Astrocyte (in vitro differentiated cells and primary cell): ENCODE data around the gene EMC1. TPM values are rescaled to one million over a fixed set of nuclear protein-coding genes. Genes with fewer than 3 reads are reported as not detected.
"Not testable (repeated sequence)": the region's sequence is repeated elsewhere in the genome, so short reads cannot be mapped to it uniquely, and the experiment has no call there.

Experiments used
- DNase-seq: peaks from one replicate; pipeline ENCODE4 v3.0.0-alpha.2; 2010; ENCODE audit warnings: low read depth
- FAIRE-seq: peaks from 2 replicates; lab custom pipeline; 2011; peaks lifted over from hg19 to GRCh38; lab: Jason Lieb, UNC
- H2AFZ ChIP-seq: 2 replicates; pipeline ENCODE4 v1.6.0; 2012; ENCODE audit warnings: low read depth, low read length, inconsistent platforms
- H3K27ac ChIP-seq: 2 replicates; pipeline ENCODE4 v1.5.1; 2011; ENCODE audit warnings: low read depth, low read length, inconsistent platforms
- H3K27me3 ChIP-seq: 2 replicates; pipeline ENCODE4 v1.6.0; 2011; ENCODE audit warnings: low read length, inconsistent platforms; ENCODE audit not compliant: insufficient read depth
- H3K36me3 ChIP-seq: 2 replicates; pipeline ENCODE4 v1.5.1; 2011; ENCODE audit warnings: low read length, inconsistent platforms; ENCODE audit not compliant: insufficient read depth
- H3K4me1 ChIP-seq: 2 replicates; pipeline ENCODE4 v1.5.1; 2011; ENCODE audit warnings: low read length, inconsistent platforms; ENCODE audit not compliant: insufficient read depth
- H3K4me2 ChIP-seq: 2 replicates; pipeline ENCODE4 v1.6.0; 2012; ENCODE audit warnings: low read length, inconsistent platforms
- H3K4me3 ChIP-seq: 2 replicates; pipeline ENCODE4 v1.5.1; 2011; ENCODE audit warnings: low read depth, mild to moderate bottlenecking, low read length, inconsistent platforms; ENCODE audit not compliant: insufficient read depth
- H3K79me2 ChIP-seq: 2 replicates; pipeline ENCODE4 v1.6.0; 2012; ENCODE audit warnings: mild to moderate bottlenecking, low read length, inconsistent platforms; ENCODE audit not compliant: insufficient read depth
- H3K9ac ChIP-seq: 2 replicates; pipeline ENCODE4 v1.6.0; 2012; ENCODE audit warnings: mild to moderate bottlenecking, low read length, inconsistent platforms
- H3K9me3 ChIP-seq: 2 replicates; pipeline ENCODE4 v1.5.1; 2012; ENCODE audit warnings: low read depth, mild to moderate bottlenecking, low read length, inconsistent platforms; ENCODE audit not compliant: insufficient read depth
- H4K20me1 ChIP-seq: 2 replicates; pipeline ENCODE4 v1.6.0; 2012; ENCODE audit warnings: low read length, inconsistent platforms; ENCODE audit not compliant: insufficient read depth
- H3K27ac Mint-ChIP-seq: one replicate; pipeline ENCODE4 v1.8.0; 2021; ENCODE audit warnings: mild to moderate bottlenecking, mixed read lengths; ENCODE audit not compliant: unreplicated experiment
- H3K27me3 Mint-ChIP-seq: one replicate; pipeline ENCODE4 v1.8.0; 2021; ENCODE audit warnings: low read depth, mixed read lengths; ENCODE audit not compliant: unreplicated experiment
- H3K36me3 Mint-ChIP-seq: one replicate; pipeline ENCODE4 v1.8.0; 2021; ENCODE audit warnings: low read depth, mixed read lengths; ENCODE audit not compliant: unreplicated experiment
- H3K4me1 Mint-ChIP-seq: one replicate; pipeline ENCODE4 v1.8.0; 2021; ENCODE audit warnings: low read depth, mixed read lengths; ENCODE audit not compliant: unreplicated experiment
- H3K4me3 Mint-ChIP-seq: one replicate; pipeline ENCODE4 v1.8.0; 2021; ENCODE audit warnings: mild to moderate bottlenecking, moderate library complexity, mixed read lengths; ENCODE audit not compliant: unreplicated experiment
- H3K9me3 Mint-ChIP-seq: one replicate; pipeline ENCODE4 v1.8.0; 2021; ENCODE audit warnings: mild to moderate bottlenecking, mixed read lengths; ENCODE audit not compliant: unreplicated experiment
- EZH2 ChIP-seq: IDR thresholded peaks from 2 replicates; pipeline ENCODE4 v1.6.1; 2012; ENCODE audit warnings: mild to moderate bottlenecking, low read length, inconsistent platforms; ENCODE audit not compliant: insufficient read depth
- total RNA-seq: library from RNA; stranded (reverse); gene quantifications from 2 replicates; pipeline ENCODE4 v1.2.1, GENCODE V29; 2021
- TF ChIP-seq, protein P1 (sequence below): IDR thresholded peaks from 2 replicates; pipeline ENCODE4 v1.5.1; 2011; ENCODE audit warnings: low read depth, mild to moderate bottlenecking, inconsistent platforms, low read length, moderate library complexity; ENCODE audit not compliant: insufficient read depth

The EMC1 gene
- total RNA-seq, 1 donor from 2014 or later, result 89.3 TPM

DNA sequence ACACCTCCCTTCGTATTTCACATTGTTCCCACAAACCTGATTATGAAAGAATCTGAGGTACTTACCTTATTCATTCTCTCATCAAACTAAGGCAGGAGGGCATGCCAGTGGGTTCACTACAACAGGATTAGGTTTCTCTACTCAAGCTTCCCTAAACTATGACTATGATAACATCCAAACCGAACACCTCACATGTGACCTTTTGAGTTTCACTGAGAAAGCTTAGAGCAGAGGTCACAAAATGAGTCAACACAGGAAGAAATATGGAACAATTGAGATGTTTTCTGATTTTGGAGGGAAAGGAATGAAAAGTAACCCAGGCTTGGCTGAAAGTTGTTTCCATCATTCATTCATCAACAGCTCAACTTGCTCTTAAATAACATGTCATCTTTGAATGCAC is 65.3 kb downstream of the EMC1 start:
- Mint-ChIP-seq H3K4me1 (no peaks in the 10 kb centered on the region), H3K27me3 (no peaks in the 10 kb centered on the region), H3K27ac (no peak overlapping the region), H3K36me3 (peaks cover 26% of the 10 kb centered on the region), H3K9me3 (no peaks in the 10 kb centered on the region), H3K4me3 (no peak overlapping the region)
- FAIRE-seq, result no peak
- Histone ChIP-seq H3K9me3 (no peaks in the 10 kb centered on the region), H2AFZ (no peak overlapping the region), H3K4me2 (no peak overlapping the region), H3K4me1 (no peaks in the 10 kb centered on the region), H3K9ac (no peak overlapping the region), H3K4me3 (no peak overlapping the region), H3K36me3 (peaks cover 59% of the 10 kb centered on the region), H3K79me2 (peaks cover 11% of the 10 kb centered on the region), H3K27me3 (no peaks in the 10 kb centered on the region), H4K20me1 (peaks cover 46% of the 10 kb centered on the region), H3K27ac (no peak overlapping the region)
- TF ChIP-seq, protein P1, sequence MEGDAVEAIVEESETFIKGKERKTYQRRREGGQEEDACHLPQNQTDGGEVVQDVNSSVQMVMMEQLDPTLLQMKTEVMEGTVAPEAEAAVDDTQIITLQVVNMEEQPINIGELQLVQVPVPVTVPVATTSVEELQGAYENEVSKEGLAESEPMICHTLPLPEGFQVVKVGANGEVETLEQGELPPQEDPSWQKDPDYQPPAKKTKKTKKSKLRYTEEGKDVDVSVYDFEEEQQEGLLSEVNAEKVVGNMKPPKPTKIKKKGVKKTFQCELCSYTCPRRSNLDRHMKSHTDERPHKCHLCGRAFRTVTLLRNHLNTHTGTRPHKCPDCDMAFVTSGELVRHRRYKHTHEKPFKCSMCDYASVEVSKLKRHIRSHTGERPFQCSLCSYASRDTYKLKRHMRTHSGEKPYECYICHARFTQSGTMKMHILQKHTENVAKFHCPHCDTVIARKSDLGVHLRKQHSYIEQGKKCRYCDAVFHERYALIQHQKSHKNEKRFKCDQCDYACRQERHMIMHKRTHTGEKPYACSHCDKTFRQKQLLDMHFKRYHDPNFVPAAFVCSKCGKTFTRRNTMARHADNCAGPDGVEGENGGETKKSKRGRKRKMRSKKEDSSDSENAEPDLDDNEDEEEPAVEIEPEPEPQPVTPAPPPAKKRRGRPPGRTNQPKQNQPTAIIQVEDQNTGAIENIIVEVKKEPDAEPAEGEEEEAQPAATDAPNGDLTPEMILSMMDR, result no peak
- TF ChIP-seq EZH2, result no peak
- DNase-seq, result no peak

DNA sequence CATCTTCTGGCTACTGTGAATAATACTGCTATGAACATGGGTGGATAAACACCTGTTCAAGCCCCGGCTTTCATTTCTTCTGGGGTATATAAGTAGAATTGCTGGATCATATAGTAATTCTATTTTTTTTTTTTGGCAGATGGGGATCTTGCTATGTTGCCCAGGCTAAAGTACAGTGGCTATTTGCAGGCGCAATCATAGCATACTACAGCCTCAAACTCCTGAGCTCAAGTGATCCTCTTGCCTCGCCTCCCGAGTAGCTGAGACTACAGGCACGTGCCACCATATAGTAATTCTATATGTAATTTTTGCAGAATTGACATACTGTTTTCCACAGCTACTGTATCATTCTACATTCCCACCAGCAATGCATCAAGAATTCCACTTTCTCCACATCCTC is 69.1 kb downstream of the EMC1 start:
- no peaks in the 10 kb centered on the region for H3K9me3 ChIP-seq
- Mint-ChIP-seq H3K9me3 (no peaks in the 10 kb centered on the region), H3K4me3 (no peak overlapping the region), H3K4me1 (peaks cover 3% of the 10 kb centered on the region), H3K27me3 (no peaks in the 10 kb centered on the region), H3K27ac (no peak overlapping the region), H3K36me3 (peaks cover 25% of the 10 kb centered on the region)
- H3K36me3 ChIP-seq, result peaks cover 70% of the 10 kb centered on the region
- no peaks in the 10 kb centered on the region for H3K27me3 ChIP-seq
- no peak overlapping the region for H3K4me2 ChIP-seq
- no peak overlapping the region for H3K9ac ChIP-seq
- DNase-seq (no peak), FAIRE-seq (no peak)
- H3K4me1 ChIP-seq, result no peaks in the 10 kb centered on the region
- no peak overlapping the region for H3K27ac ChIP-seq
- no peak overlapping the region for H3K4me3 ChIP-seq
- H2AFZ ChIP-seq, result no peak overlapping the region
- H3K79me2 ChIP-seq, result no peaks in the 10 kb centered on the region
- peaks cover 24% of the 10 kb centered on the region for H4K20me1 ChIP-seq
- no peak for TF ChIP-seq EZH2
- TF ChIP-seq, protein P1, result no peak

DNA sequence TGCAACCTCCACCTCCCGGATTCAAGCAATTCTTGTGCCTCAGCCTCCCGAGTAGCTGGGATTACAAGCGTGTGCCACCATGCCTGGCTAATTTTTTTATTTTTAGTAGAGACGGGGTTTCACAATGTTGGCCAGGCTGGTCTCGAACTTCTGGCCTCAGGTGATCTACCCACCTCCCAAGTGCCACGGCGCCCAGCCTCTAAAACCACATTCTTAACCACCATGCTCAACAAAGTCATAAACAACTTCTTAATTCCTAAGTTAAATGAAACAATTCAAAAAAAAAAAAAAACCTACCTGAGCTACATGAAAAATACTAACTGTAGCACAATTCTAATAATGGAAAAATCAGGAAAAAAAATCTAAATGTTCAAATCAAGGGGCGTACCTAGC is 71.1 kb downstream of the EMC1 start:
- H4K20me1 ChIP-seq, result peaks cover 24% of the 10 kb centered on the region
- H3K4me1 ChIP-seq, DNase-seq, H2AFZ ChIP-seq, H3K4me3 Mint-ChIP-seq, H3K4me2 ChIP-seq, H3K9me3 ChIP-seq, H3K9me3 Mint-ChIP-seq, H3K27me3 ChIP-seq, H3K27ac ChIP-seq, H3K9ac ChIP-seq, H3K27me3 Mint-ChIP-seq, FAIRE-seq, H3K4me3 ChIP-seq, H3K27ac Mint-ChIP-seq, H3K4me1 Mint-ChIP-seq, H3K79me2 ChIP-seq: not testable (repeated sequence)
- H3K36me3 Mint-ChIP-seq, result peaks cover 25% of the 10 kb centered on the region
- H3K36me3 ChIP-seq, result peaks cover 70% of the 10 kb centered on the region
